A549 (cell line): ENCODE data around the gene MCRS1. TPM values are rescaled to one million over a fixed set of nuclear protein-coding genes. Genes with fewer than 3 reads are reported as not detected.
A peak's percentile ranks its signal among the peaks of the same experiment; 100 is the strongest.

Source experiments
- ATAC-seq, 2 experiments: fragments of 200-7000 bp in 1 of 2; fragments of >200 bp in 1 of 2; cut with Nextera tagmentation in 1 of 2; cut with Tn5 transposase in 1 of 2; 3 replicates each; pipeline versions ENCODE4 v1.8.0 to v1.9.1; 2018 to 2020; ENCODE audit warnings: mild to moderate bottlenecking in 1 of 2, moderate library complexity in 1 of 2
- CTCF ChIA-PET: fragments of 300-600 bp; sonication (Branson Sonifier 250); formaldehyde crosslinking; extraction: SDS; loops from one replicate; lab custom pipeline; 2021; ENCODE audit warnings: antibody characterized with exemption, inconsistent platforms; lab: Yijun Ruan, JAX
- POLR2A ChIA-PET: fragments of 350-600 bp; formaldehyde crosslinking; extraction: SDS; loops from one replicate; lab custom pipeline; 2021; ENCODE audit warnings: antibody characterized with exemption, inconsistent platforms; lab: Yijun Ruan, JAX
- DNase-seq, 2 experiments: peaks; one replicate each; pipeline versions ENCODE4 v3.0.0 to v3.0.0-alpha.2; 2011 to 2016; ENCODE audit warnings: low read depth in 1 of 2, low spot score in 1 of 2
- FAIRE-seq: peaks from 2 replicates; lab custom pipeline; 2011; peaks lifted over from hg19 to GRCh38; lab: Jason Lieb, UNC
- H3K27ac ChIP-seq, 2 experiments: fragments of >200 bp; sonication (Bioruptor Twin); formaldehyde crosslinking; 3 replicates each; pipeline ENCODE4 v1.5.1; 2016 to 2017
- H3K4me1 ChIP-seq: fragments of >200 bp; sonication (Bioruptor Twin); formaldehyde crosslinking; 3 replicates; pipeline ENCODE4 v1.6.1; 2016
- H3K4me2 ChIP-seq: fragments of >200 bp; sonication (Bioruptor Twin); formaldehyde crosslinking; 3 replicates; pipeline ENCODE4 v1.6.1; 2016
- H3K4me3 ChIP-seq: fragments of >200 bp; sonication (Bioruptor Twin); formaldehyde crosslinking; 3 replicates; pipeline ENCODE4 v1.5.1; 2016
- H3K9me3 ChIP-seq: fragments of >200 bp; sonication (Bioruptor Twin); formaldehyde crosslinking; 3 replicates; pipeline ENCODE4 v1.6.1; 2016
- CHD2 ChIP-seq: fragments of 150-350 bp; IDR thresholded peaks from 2 replicates; pipeline ENCODE4 v1.6.1; 2014; ENCODE audit warnings: low read length; ENCODE audit not compliant: partially characterized antibody
- EHMT2 ChIP-seq: fragments of 200-600 bp; sonication (generic); IDR thresholded peaks from 2 replicates; pipeline ENCODE4 v1.6.1; 2016; ENCODE audit warnings: antibody characterized with exemption, low read depth, mild to moderate bottlenecking, moderate library complexity
- JUNB ChIP-seq: fragments of >200 bp; sonication (Bioruptor Twin); formaldehyde crosslinking; IDR thresholded peaks from 2 replicates; pipeline ENCODE4 v1.6.1; 2016
- MAFK ChIP-seq: fragments of 450-650 bp; IDR thresholded peaks from 2 replicates; pipeline ENCODE4 v1.6.1; 2014; ENCODE audit not compliant: partially characterized antibody
- NPAS2 ChIP-seq: fragments of 250-450 bp; sonication (Bioruptor Pico); IDR thresholded peaks from 2 replicates; pipeline ENCODE4 v1.8.0; 2022; ENCODE audit warnings: mild to moderate bottlenecking, moderate library complexity, borderline replicate concordance
- PHF8 ChIP-seq: fragments of 200-600 bp; sonication (generic); IDR thresholded peaks from 2 replicates; pipeline ENCODE4 v1.6.1; 2016; ENCODE audit warnings: low read depth, mild to moderate bottlenecking, antibody characterized with exemption, moderate library complexity, borderline replicate concordance
- RCOR1 ChIP-seq: fragments of 150-350 bp; IDR thresholded peaks from 2 replicates; pipeline ENCODE4 v1.6.1; 2014; ENCODE audit warnings: antibody characterized with exemption, low read length, low read depth
- SMC3 ChIP-seq: fragments of >200 bp; sonication (Bioruptor Twin); formaldehyde crosslinking; IDR thresholded peaks from 3 replicates; pipeline ENCODE4 v1.6.1; 2018; ENCODE audit warnings: inconsistent platforms
- TP53 ChIP-seq: fragments of 250-450 bp; sonication (Bioruptor Pico); IDR thresholded peaks from 2 replicates; pipeline ENCODE4 v1.5.0; 2021; ENCODE audit warnings: mild to moderate bottlenecking, moderate library complexity
- ZNF302 ChIP-seq: fragments of 250-450 bp; sonication (Bioruptor Pico); IDR thresholded peaks from 2 replicates; pipeline ENCODE4 v1.9.0; 2021; ENCODE audit warnings: inconsistent platforms, mild to moderate bottlenecking, moderate library complexity
- ZSCAN20 ChIP-seq: fragments of 250-450 bp; sonication (Bioruptor Pico); IDR thresholded peaks from 2 replicates; pipeline ENCODE4 v1.8.0; 2022; ENCODE audit warnings: mild to moderate bottlenecking, moderate library complexity
- WGBS: methylation state at CpG from one replicate; pipeline ENCODE4 v1.1.6; 2017; ENCODE audit errors: missing lambda C conversion rate; 5-methylcytosine and 5-hydroxymethylcytosine counted together
- polyA plus RNA-seq, 4 experiments: library from polyadenylated mRNA; depleted of rRNA in 3 of 4; stranded (reverse); fragments of >200 nt; fragmentation: RNase III in 1 of 4; extraction: RNeasy Plus Mini Kit Qiagen cat#74134 plus additional on column Dnase treatment in 1 of 4; gene quantifications; 2 replicates in 3 of 4; 3 replicates in 1 of 4; pipeline ENCODE4 v1.2.3, GENCODE V29; 2011 to 2017
- TF ChIP-seq, protein P1 (sequence below): fragments of >200 bp; sonication (Bioruptor Twin); formaldehyde crosslinking; IDR thresholded peaks from 3 replicates; pipeline ENCODE4 v1.5.1; 2016
- TF ChIP-seq, protein P2 (sequence below): fragments of 150-350 bp; IDR thresholded peaks from 2 replicates; pipeline ENCODE4 v1.6.1; 2014; ENCODE audit warnings: low read depth, mild to moderate bottlenecking, low read length
- TF ChIP-seq, protein P3 (sequence below): fragments of 250-450 bp; sonication (Bioruptor Pico); IDR thresholded peaks from 2 replicates; pipeline ENCODE4 v1.5.0; 2020; ENCODE audit warnings: low read depth, mild to moderate bottlenecking, moderate library complexity

MCRS1 gene
- polyA plus RNA-seq, 2 of the 4 experiments (the other 2 are of a cell fraction): 64.1 to 68.5 TPM

DNA sequence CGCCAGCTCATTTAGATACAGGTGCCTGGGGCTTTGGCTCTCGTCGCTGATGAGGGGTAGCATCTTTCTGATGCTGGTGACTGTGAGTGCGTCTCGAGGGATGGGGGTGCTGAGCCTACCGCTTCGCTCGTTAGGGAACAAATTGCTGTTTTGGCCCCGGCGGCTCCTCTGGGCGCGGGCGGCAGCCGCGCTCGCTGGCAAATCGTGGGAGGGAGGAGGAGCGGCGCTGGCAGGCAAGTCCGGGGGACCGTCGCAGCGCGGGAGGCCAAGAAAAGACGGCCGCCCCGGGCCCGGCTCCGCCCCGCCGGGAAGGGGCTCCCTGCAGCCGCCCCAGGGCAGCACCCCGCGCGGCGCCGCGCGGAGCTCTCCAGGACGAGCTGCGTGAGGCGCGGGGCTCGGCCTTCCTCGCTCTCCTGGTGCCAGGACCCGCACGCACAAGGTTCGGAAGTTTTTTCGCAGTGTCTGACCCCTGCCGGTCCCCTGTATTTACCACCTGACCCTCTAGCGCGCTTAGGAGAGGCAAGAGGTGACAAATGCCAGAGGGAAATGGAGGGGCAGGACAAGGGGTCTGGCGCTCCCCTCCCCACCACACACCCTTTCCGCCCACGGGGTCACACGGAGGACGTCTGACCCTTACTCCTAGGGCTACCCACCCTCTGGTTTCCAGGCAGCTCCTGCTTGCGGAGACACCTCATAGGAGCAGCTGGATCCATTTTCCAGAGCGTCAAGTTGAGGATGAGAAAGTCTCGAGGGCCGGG, 30.0 kb downstream of the MCRS1 start:
- ChIA-PET POLR2A (interaction anchor here (1.2 to 1.7 kb wide), 2 partner anchors 171 to 203 kb away, joined by 6 read pairs; partner anchors contain the start of genes SPATS2 and TMBIM6), CTCF (interaction anchor here (1.2 to 9.1 kb wide), 14 partner anchors 10 to 206 kb away, joined by 4 to 63 read pairs (median 7); partner anchors contain the start of gene C1QL4)
- DNase-seq (peak in 1 of 2 experiments; percentile 48), FAIRE-seq (no peak), ATAC-seq (peak; percentile 40 to 60)
- peak overlapping the region; percentile 65 to 91; a peak in 5 of 6 replicates for H3K27ac ChIP-seq
- peak overlapping the region; percentile 76 for H3K4me3 ChIP-seq
- peaks cover 32% of the 10 kb centered on the region for H3K4me1 ChIP-seq
- H3K9me3 ChIP-seq: no peaks in the 10 kb centered on the region
- TF ChIP-seq MAFK: no peak
- TF ChIP-seq, protein P1, sequence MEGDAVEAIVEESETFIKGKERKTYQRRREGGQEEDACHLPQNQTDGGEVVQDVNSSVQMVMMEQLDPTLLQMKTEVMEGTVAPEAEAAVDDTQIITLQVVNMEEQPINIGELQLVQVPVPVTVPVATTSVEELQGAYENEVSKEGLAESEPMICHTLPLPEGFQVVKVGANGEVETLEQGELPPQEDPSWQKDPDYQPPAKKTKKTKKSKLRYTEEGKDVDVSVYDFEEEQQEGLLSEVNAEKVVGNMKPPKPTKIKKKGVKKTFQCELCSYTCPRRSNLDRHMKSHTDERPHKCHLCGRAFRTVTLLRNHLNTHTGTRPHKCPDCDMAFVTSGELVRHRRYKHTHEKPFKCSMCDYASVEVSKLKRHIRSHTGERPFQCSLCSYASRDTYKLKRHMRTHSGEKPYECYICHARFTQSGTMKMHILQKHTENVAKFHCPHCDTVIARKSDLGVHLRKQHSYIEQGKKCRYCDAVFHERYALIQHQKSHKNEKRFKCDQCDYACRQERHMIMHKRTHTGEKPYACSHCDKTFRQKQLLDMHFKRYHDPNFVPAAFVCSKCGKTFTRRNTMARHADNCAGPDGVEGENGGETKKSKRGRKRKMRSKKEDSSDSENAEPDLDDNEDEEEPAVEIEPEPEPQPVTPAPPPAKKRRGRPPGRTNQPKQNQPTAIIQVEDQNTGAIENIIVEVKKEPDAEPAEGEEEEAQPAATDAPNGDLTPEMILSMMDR: no peak; the same call in none of the 3 replicates
- no peak for TF ChIP-seq TP53 (CRISPR knock-in tag)
- no peak for TF ChIP-seq ZSCAN20 (CRISPR knock-in tag)
- TF ChIP-seq RCOR1: no peak
- no peak for TF ChIP-seq JUNB
- 8% methylated on average over 49 of the region's 61 CpGs for WGBS
- H3K4me2 ChIP-seq: peak overlapping the region; percentile 92

DNA sequence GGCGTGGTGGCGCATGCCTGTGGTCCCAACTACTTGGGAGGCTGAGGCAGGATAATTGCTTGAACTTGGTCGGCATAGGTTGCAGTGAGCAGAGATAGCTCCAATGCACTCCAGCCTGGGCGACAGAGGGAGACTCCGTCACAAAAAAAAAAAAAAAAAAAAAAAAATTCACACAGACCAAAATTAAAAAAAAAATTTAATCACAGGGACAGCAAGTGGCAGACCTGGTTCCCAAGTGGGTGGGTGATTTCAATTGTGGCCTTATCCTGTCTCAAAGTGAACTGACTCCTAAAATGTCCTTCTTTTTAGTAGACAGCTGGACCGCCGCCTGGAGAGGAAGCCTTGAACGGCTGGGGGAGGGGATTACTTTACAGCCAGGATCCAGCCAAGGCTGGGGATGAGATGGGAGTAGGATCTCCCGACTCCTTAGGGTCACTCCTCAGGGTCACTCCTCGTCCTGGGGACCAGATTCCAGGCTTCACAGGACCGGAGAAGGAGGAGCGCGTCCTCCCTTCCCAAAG, 30.7 kb downstream of the MCRS1 start:
- no peak for FAIRE-seq
- H3K27ac ChIP-seq: peak overlapping the region; percentile 65 to 91; a peak in 4 of 6 replicates
- ATAC-seq: no peak
- H3K4me2 ChIP-seq: peak overlapping the region; percentile 92
- ChIA-PET POLR2A (interaction anchor here (1.2 kb wide), 1 partner anchor 204 kb away, joined by 6 read pairs; the partner anchor contains the start of gene TMBIM6), CTCF (interaction anchor here (0.6 to 9.1 kb wide), 13 partner anchors 9 to 200 kb away, joined by 3 to 63 read pairs (median 6); partner anchors contain the start of gene C1QL4)
- peaks cover 32% of the 10 kb centered on the region for H3K4me1 ChIP-seq
- H3K4me3 ChIP-seq: peak overlapping the region; percentile 76
- H3K9me3 ChIP-seq: no peaks in the 10 kb centered on the region
- DNase-seq: no peak
- TF ChIP-seq MAFK: no peak
- WGBS: 78% methylated on average over 13 of the region's 13 CpGs

DNA sequence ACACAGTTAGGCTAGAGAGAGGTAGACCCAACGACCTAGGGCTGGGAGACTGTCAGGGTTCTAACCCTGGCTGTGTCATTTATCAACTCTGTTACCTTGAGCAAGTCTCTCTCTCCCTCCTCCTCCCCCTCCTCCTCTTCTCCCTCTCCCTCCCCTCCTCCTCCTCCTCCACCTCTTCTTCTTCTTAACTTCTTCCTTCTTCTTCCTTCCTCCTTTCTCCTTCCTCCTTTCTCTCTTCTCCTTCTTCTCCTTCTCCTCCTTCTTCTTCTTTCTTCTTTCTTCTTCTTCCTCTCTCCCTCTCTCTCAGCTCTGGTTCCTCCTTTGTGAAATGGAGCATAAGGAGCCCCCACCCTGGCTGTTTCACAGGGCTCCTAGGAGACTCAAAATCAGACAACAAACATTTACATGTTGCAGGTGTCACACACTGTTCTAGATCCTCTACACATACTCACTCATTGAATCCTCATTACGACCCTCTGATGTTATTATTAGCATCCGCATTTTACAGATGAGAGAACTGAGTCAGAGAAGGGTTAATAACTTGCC, 31.3 kb downstream of the MCRS1 start:
- DNase-seq: no peak
- 60% methylated on average over 3 of the region's 3 CpGs for WGBS
- ATAC-seq: no peak
- TF ChIP-seq EHMT2 (no peak), SMC3 (no peak), ZNF302 (CRISPR knock-in tag) (no peak), CHD2 (no peak), NPAS2 (no peak), PHF8 (no peak)
- TF ChIP-seq, protein P2, sequence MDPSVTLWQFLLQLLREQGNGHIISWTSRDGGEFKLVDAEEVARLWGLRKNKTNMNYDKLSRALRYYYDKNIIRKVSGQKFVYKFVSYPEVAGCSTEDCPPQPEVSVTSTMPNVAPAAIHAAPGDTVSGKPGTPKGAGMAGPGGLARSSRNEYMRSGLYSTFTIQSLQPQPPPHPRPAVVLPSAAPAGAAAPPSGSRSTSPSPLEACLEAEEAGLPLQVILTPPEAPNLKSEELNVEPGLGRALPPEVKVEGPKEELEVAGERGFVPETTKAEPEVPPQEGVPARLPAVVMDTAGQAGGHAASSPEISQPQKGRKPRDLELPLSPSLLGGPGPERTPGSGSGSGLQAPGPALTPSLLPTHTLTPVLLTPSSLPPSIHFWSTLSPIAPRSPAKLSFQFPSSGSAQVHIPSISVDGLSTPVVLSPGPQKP: no peak
- TF ChIP-seq, protein P3, sequence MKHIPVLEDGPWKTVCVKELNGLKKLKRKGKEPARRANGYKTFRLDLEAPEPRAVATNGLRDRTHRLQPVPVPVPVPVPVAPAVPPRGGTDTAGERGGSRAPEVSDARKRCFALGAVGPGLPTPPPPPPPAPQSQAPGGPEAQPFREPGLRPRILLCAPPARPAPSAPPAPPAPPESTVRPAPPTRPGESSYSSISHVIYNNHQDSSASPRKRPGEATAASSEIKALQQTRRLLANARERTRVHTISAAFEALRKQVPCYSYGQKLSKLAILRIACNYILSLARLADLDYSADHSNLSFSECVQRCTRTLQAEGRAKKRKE (CRISPR knock-in tag): no peak
- TF ChIP-seq, all 56 proteins: peak for 0
- peaks cover 32% of the 10 kb centered on the region for H3K4me1 ChIP-seq
- H3K4me2 ChIP-seq: 0 out of 3 replicates have a peak overlapping the region, but pooled peaks have one; percentile 92
- H3K27ac ChIP-seq: no peak overlapping the region; a peak in 1 of 6 replicates
- H3K4me3 ChIP-seq: no peak overlapping the region
- H3K9me3 ChIP-seq: no peaks in the 10 kb centered on the region
- ChIA-PET POLR2A (interaction anchor here (0.6 kb wide), 1 partner anchor 31 kb away, joined by 3 read pairs; no protein-coding TSS in a partner anchor), CTCF (interaction anchor here (0.6 to 9.1 kb wide), 12 partner anchors 14 to 205 kb away, joined by 3 to 63 read pairs (median 5); partner anchors contain the start of genes C1QL4 and DNAJC22)
- FAIRE-seq: no peak
